ENCODE data around the gene GAL. TPM values are rescaled to one million over a fixed set of nuclear protein-coding genes. Genes with fewer than 3 reads are reported as not detected.

GAL gene
- total RNA-seq, 4 donors from 2014 or later, result 7.2 to 120 (median 29.8) TPM

GRCh38 chr11:68714060-68714856, 29.9 kb downstream of the GAL start:
- WGBS, result 80% methylated on average over 21 of the region's 23 CpGs
- no peaks in the 10 kb centered on the region for H3K27me3 ChIP-seq
- no peak overlapping the region for H3K4me3 ChIP-seq
- H3K36me3 ChIP-seq, result no peaks in the 10 kb centered on the region
- TF ChIP-seq EP300 (IDR thresholded peaks at IDR 0.05) (no peak), POLR2AphosphoS5 (IDR thresholded peaks at IDR 0.05) (no peak), CTCF (IDR thresholded peaks at IDR 0.05) (no peak), POLR2A (IDR thresholded peaks at IDR 0.05) (no peak)
- H3K27ac ChIP-seq, result no peak overlapping the region
- no peaks in the 10 kb centered on the region for H3K9me3 ChIP-seq
- H3K4me1 ChIP-seq, result no peaks in the 10 kb centered on the region
- no peak for DNase-seq (ENCODE audit: low spot score in 2 of 2)

GRCh38 chr11:68715456-68716122, 31.2 kb downstream of the GAL start:
- Histone ChIP-seq H3K36me3 (no peaks in the 10 kb centered on the region), H3K4me1 (no peaks in the 10 kb centered on the region), H3K27me3 (peaks cover 3% of the 10 kb centered on the region), H3K27ac (no peak overlapping the region), H3K4me3 (no peak overlapping the region), H3K9me3 (no peaks in the 10 kb centered on the region)
- no peak for DNase-seq (ENCODE audit: low spot score in 2 of 2)
- TF ChIP-seq POLR2AphosphoS5 (IDR thresholded peaks at IDR 0.05), result no peak
- no peak for TF ChIP-seq POLR2A (IDR thresholded peaks at IDR 0.05)
- no peak for TF ChIP-seq EP300 (IDR thresholded peaks at IDR 0.05)
- no peak for TF ChIP-seq CTCF (IDR thresholded peaks at IDR 0.05)
- WGBS, result 88% methylated on average over 11 of the region's 11 CpGs

- Histone ChIP-seq H3K4me3 (no peak overlapping the region), H3K9me3 (no peaks in the 10 kb centered on the region), H3K27me3 (peaks cover 3% of the 10 kb centered on the region), H3K4me1 (no peaks in the 10 kb centered on the region), H3K36me3 (no peaks in the 10 kb centered on the region), H3K27ac (no peak overlapping the region)
- WGBS, result 84% methylated on average over 2 of the region's 2 CpGs
- no peak for DNase-seq (ENCODE audit: low spot score in 2 of 2)
- TF ChIP-seq CTCF (IDR thresholded peaks at IDR 0.05) (no peak), POLR2AphosphoS5 (IDR thresholded peaks at IDR 0.05) (no peak), POLR2A (IDR thresholded peaks at IDR 0.05) (no peak), EP300 (IDR thresholded peaks at IDR 0.05) (no peak)
These were observed 36.7 kb downstream of the GAL start for GRCh38 chr11:68721075-68721474.

GRCh38 chr11:68722143-68722542, 37.8 kb downstream of the GAL start:
- TF ChIP-seq EP300 (IDR thresholded peaks at IDR 0.05) (no peak), POLR2AphosphoS5 (IDR thresholded peaks at IDR 0.05) (no peak), CTCF (IDR thresholded peaks at IDR 0.05) (no peak), POLR2A (IDR thresholded peaks at IDR 0.05) (no peak)
- DNase-seq (ENCODE audit: low spot score in 2 of 2), result no peak
- Histone ChIP-seq H3K4me1 (no peaks in the 10 kb centered on the region), H3K9me3 (no peaks in the 10 kb centered on the region), H3K4me3 (no peak overlapping the region), H3K27me3 (peaks cover 3% of the 10 kb centered on the region), H3K27ac (no peak overlapping the region), H3K36me3 (no peaks in the 10 kb centered on the region)
- 95% methylated on average over 1 of the region's 1 CpG for WGBS

- no peaks in the 10 kb centered on the region for H3K36me3 ChIP-seq
- no peak for DNase-seq (ENCODE audit: low spot score in 2 of 2)
- TF ChIP-seq POLR2AphosphoS5 (IDR thresholded peaks at IDR 0.05) (no peak), CTCF (IDR thresholded peaks at IDR 0.05) (no peak), POLR2A (IDR thresholded peaks at IDR 0.05) (no peak), EP300 (IDR thresholded peaks at IDR 0.05) (no peak)
- no peak overlapping the region for H3K27ac ChIP-seq
- H3K27me3 ChIP-seq, result peaks cover 3% of the 10 kb centered on the region
- no peaks in the 10 kb centered on the region for H3K9me3 ChIP-seq
- WGBS, result 84% methylated on average over 4 of the region's 4 CpGs
- no peak overlapping the region for H3K4me3 ChIP-seq
- no peaks in the 10 kb centered on the region for H3K4me1 ChIP-seq
These were observed 39.9 kb downstream of the GAL start for GRCh38 chr11:68724293-68724692.

Measured in suprapubic skin (tissue), 4 donors.